Progenitor cell of endocrine pancreas (in vitro differentiated cells): ENCODE data around the gene UVRAG. TPM values are rescaled to one million over a fixed set of nuclear protein-coding genes. Genes with fewer than 3 reads are reported as not detected.

ENCODE experiments used
- DNase-seq: peaks from one replicate; pipeline ENCODE4 v3.0.0; 2021; ENCODE audit warnings: low spot score; ENCODE audit not compliant: unreplicated experiment
- H3K27ac Mint-ChIP-seq: 2 replicates; pipeline ENCODE4 v1.8.0; 2021; ENCODE audit warnings: mild to moderate bottlenecking, moderate library complexity, mixed read lengths
- H3K27me3 Mint-ChIP-seq: 2 replicates; pipeline ENCODE4 v1.8.0; 2021; ENCODE audit warnings: mixed read lengths
- H3K36me3 Mint-ChIP-seq: 2 replicates; pipeline ENCODE4 v1.8.0; 2022; ENCODE audit warnings: mixed read lengths; ENCODE audit not compliant: insufficient read depth
- H3K4me1 Mint-ChIP-seq: 2 replicates; pipeline ENCODE4 v1.8.0; 2021; ENCODE audit warnings: low read depth, mixed read lengths
- H3K4me3 Mint-ChIP-seq: 2 replicates; pipeline ENCODE4 v1.8.0; 2021; ENCODE audit warnings: low read depth, mild to moderate bottlenecking, moderate library complexity, mixed read lengths
- H3K9me3 Mint-ChIP-seq: 2 replicates; pipeline ENCODE4 v1.8.0; 2021; ENCODE audit warnings: low read depth, mixed read lengths
- CTCF ChIP-seq: fragments of 200-600 bp; sonication (generic); IDR thresholded peaks from one replicate; pipeline ENCODE4 v1.5.0; 2021; ENCODE audit warnings: antibody characterized with exemption, mild to moderate bottlenecking; ENCODE audit not compliant: unreplicated experiment
- total RNA-seq: library from RNA; stranded (reverse); gene quantifications from 2 replicates; pipeline ENCODE4 v1.2.1, GENCODE V29; 2021

Gene UVRAG
- total RNA-seq, 1 donor from 2014 or later = 25.7 TPM

GRCh38 chr11:76123248-76123647 is 308.2 kb downstream of the UVRAG start:
- no peak overlapping the region for H3K4me3 Mint-ChIP-seq
- no peak for TF ChIP-seq CTCF
- H3K4me1 Mint-ChIP-seq = no peaks in the 10 kb centered on the region
- DNase-seq = no peak
- no peaks in the 10 kb centered on the region for H3K9me3 Mint-ChIP-seq
- H3K27ac Mint-ChIP-seq = no peak overlapping the region
- peaks cover 4% of the 10 kb centered on the region for H3K36me3 Mint-ChIP-seq
- no peaks in the 10 kb centered on the region for H3K27me3 Mint-ChIP-seq

- no peak for DNase-seq
- H3K9me3 Mint-ChIP-seq = no peaks in the 10 kb centered on the region
- TF ChIP-seq CTCF = no peak
- no peak overlapping the region for H3K4me3 Mint-ChIP-seq
- H3K27me3 Mint-ChIP-seq = no peaks in the 10 kb centered on the region
- H3K36me3 Mint-ChIP-seq = peaks cover 4% of the 10 kb centered on the region
- no peak overlapping the region for H3K27ac Mint-ChIP-seq
- H3K4me1 Mint-ChIP-seq = peaks cover 2% of the 10 kb centered on the region
Observed at GRCh38 chr11:76124905-76125770, 310.1 kb downstream of the UVRAG start.

DNA sequence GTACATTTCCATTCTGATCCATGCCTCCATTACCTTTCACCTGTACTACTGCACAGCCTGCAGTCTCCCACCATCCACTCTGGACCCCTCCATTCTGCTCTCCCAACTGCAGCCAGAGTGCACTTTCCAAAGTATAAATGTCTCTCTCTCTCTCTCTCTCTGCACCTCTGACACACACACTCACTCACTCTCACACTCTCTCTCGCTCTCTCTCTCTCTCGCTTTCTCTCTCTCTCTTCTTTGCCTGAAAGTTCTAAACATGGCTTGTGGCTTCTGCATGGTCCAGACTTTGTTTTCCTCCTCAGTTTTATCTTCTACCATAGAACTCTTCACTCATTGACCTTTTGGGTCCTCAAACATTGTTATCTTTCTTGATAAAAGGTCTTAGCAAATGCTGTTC is 314.7 kb downstream of the UVRAG start:
- Mint-ChIP-seq H3K27me3 (no peaks in the 10 kb centered on the region), H3K36me3 (peaks cover 4% of the 10 kb centered on the region), H3K9me3 (no peaks in the 10 kb centered on the region), H3K27ac (no peak overlapping the region), H3K4me3 (no peak overlapping the region), H3K4me1 (peaks cover 10% of the 10 kb centered on the region)
- no peak for TF ChIP-seq CTCF
- no peak for DNase-seq

- Mint-ChIP-seq H3K27me3 (no peaks in the 10 kb centered on the region), H3K36me3 (peaks cover 4% of the 10 kb centered on the region), H3K4me3 (no peak overlapping the region), H3K27ac (no peak overlapping the region), H3K9me3 (no peaks in the 10 kb centered on the region), H3K4me1 (peaks cover 10% of the 10 kb centered on the region)
- DNase-seq = no peak
- TF ChIP-seq CTCF = no peak
Observed at GRCh38 chr11:76131142-76131541, 316.1 kb downstream of the UVRAG start.

- H3K27ac Mint-ChIP-seq = no peak overlapping the region
- no peak for TF ChIP-seq CTCF
Observed at GRCh38 chr11:76131671-76132631, 316.9 kb downstream of the UVRAG start.

More at GRCh38 chr11:76131671-76132631, 316.9 kb downstream of the UVRAG start:
- peaks cover 10% of the 10 kb centered on the region for H3K4me1 Mint-ChIP-seq
- no peaks in the 10 kb centered on the region for H3K9me3 Mint-ChIP-seq
- H3K36me3 Mint-ChIP-seq = peaks cover 2% of the 10 kb centered on the region
- DNase-seq = no peak
- no peaks in the 10 kb centered on the region for H3K27me3 Mint-ChIP-seq
- no peak overlapping the region for H3K4me3 Mint-ChIP-seq
